Small intestine (tissue), 7 donors: ENCODE measurements around the gene RPS6KA2. TPM values are rescaled to one million over a fixed set of nuclear protein-coding genes. Genes with fewer than 3 reads are reported as not detected.

Source experiments
- DNase-seq, 2 donors: peaks; one replicate each; pipeline versions ENCODE4 v3.0.0 to v3.0.0-alpha.2; 2013
- FAIRE-seq: peaks from 2 replicates; lab custom pipeline; 2012; peaks lifted over from hg19 to GRCh38; lab: Jason Lieb, UNC
- H3K27ac ChIP-seq, 3 donors: one replicate each; pipeline ENCODE4 v1.5.1; 2013; ENCODE audit warnings: low read length in 2 of 3, mild to moderate bottlenecking in 2 of 3, control low read depth in 1 of 3, inconsistent platforms in 1 of 3, low read depth in 1 of 3, moderate library complexity in 1 of 3
- H3K27me3 ChIP-seq, 3 donors: one replicate each; pipeline ENCODE4 v1.6.1; 2013; ENCODE audit warnings: low read length in 3 of 3, inconsistent platforms in 1 of 3; ENCODE audit not compliant: control insufficient read depth in 3 of 3, insufficient read depth in 3 of 3
- H3K36me3 ChIP-seq, 3 donors: one replicate each; pipeline ENCODE4 v1.6.1; 2013; ENCODE audit warnings: low read length in 3 of 3, inconsistent platforms in 1 of 3, low read depth in 1 of 3, mild to moderate bottlenecking in 1 of 3, moderate library complexity in 1 of 3; ENCODE audit not compliant: control insufficient read depth in 3 of 3, insufficient read depth in 2 of 3
- H3K4me1 ChIP-seq, 3 donors: one replicate each; pipeline ENCODE4 v1.6.1; 2013; ENCODE audit warnings: low read length in 2 of 3, inconsistent platforms in 1 of 3, low read depth in 1 of 3, mild to moderate bottlenecking in 1 of 3, moderate library complexity in 1 of 3; ENCODE audit not compliant: control insufficient read depth in 3 of 3, insufficient read depth in 2 of 3
- H3K4me3 ChIP-seq, 3 donors: one replicate each; pipeline ENCODE4 v1.5.1; 2013; ENCODE audit warnings: low read length in 3 of 3, control low read depth in 1 of 3, inconsistent platforms in 1 of 3, low read depth in 1 of 3, mild to moderate bottlenecking in 1 of 3, moderate library complexity in 1 of 3
- H3K9me3 ChIP-seq, 2 donors: one replicate each; pipeline ENCODE4 v1.6.1; 2013; ENCODE audit warnings: low read depth in 1 of 2, low read length in 1 of 2; ENCODE audit not compliant: control insufficient read depth in 2 of 2, insufficient read depth in 1 of 2
- WGBS, 3 donors: extraction: QIAGEN DNeasy Blood & Tissue Kit; methylation state at CpG; one replicate each; pipeline ENCODE4 v1.1.7; 2013; 5-methylcytosine and 5-hydroxymethylcytosine counted together
- polyA plus RNA-seq, 4 donors: library from polyadenylated mRNA; stranded (reverse) in 3 of 4; unstranded in 1 of 4; fragments of 200-250 nt in 3 of 4; fragments of 120-200 nt in 1 of 4; gene quantifications; one replicate each; pipeline versions ENCODE4 v1.2.1 to v1.2.3, GENCODE V29; 2013
- donor health status: healthy with polysubstance abuse.
- donor health status: control.
- donor health status: control.
- donor health status: Bipolar disorder and iron deficiency.
- donor health status: healthy.

The RPS6KA2 gene
- polyA plus RNA-seq, 4 donors: 3.1 to 21.9 (median 7.3) TPM

GRCh38 chr6:166525567-166525966 lies 101.5 kb downstream of the RPS6KA2 start:
- Histone ChIP-seq H3K4me3 (no peak overlapping the region), H3K27ac (no peak overlapping the region), H3K27me3 (no peaks in the 10 kb centered on the region), H3K36me3 (peaks cover 0 to 12% (median 0%) of the 10 kb centered on the region in 3 donors), H3K9me3 (no peaks in the 10 kb centered on the region), H3K4me1 (no peaks in the 10 kb centered on the region)
- FAIRE-seq (no peak), DNase-seq (no peak)
- 86 to 89% (median 88%) methylated on average over 9 of the region's 9 CpGs for WGBS, 3 donors

- Histone ChIP-seq H3K9me3 (peaks cover 0 to 5% of the 10 kb centered on the region in 2 donors), H3K36me3 (peaks cover 0 to 6% (median 0%) of the 10 kb centered on the region in 3 donors), H3K4me1 (no peaks in the 10 kb centered on the region), H3K27ac (no peak overlapping the region), H3K4me3 (no peak overlapping the region), H3K27me3 (no peaks in the 10 kb centered on the region)
- 79 to 85% (median 83%) methylated on average over 16 of the region's 16 CpGs for WGBS, 3 donors
- DNase-seq (no peak), FAIRE-seq (no peak)
Measured at GRCh38 chr6:166523782-166524559, 103.1 kb downstream of the RPS6KA2 start.

- no peak overlapping the region for H3K27ac ChIP-seq
- H3K9me3 ChIP-seq: peaks cover 0 to 11% of the 10 kb centered on the region in 2 donors
- H3K4me3 ChIP-seq: no peak overlapping the region
- WGBS, 3 donors: 87 to 93% (median 92%) methylated on average over 10 of the region's 10 CpGs
- DNase-seq: no peak
- H3K4me1 ChIP-seq: no peaks in the 10 kb centered on the region
- peaks cover 0 to 6% (median 0%) of the 10 kb centered on the region in 3 donors for H3K36me3 ChIP-seq
- FAIRE-seq: no peak
- no peaks in the 10 kb centered on the region for H3K27me3 ChIP-seq
Measured at GRCh38 chr6:166520905-166521834, 105.9 kb downstream of the RPS6KA2 start.

GRCh38 chr6:166516251-166516884 lies 110.7 kb downstream of the RPS6KA2 start:
- peaks cover 0 to 9% (median 0%) of the 10 kb centered on the region in 3 donors for H3K36me3 ChIP-seq
- WGBS, 3 donors: 74 to 86% (median 78%) methylated on average over 7 of the region's 7 CpGs
- H3K4me1 ChIP-seq: no peaks in the 10 kb centered on the region
- H3K4me3 ChIP-seq: no peak overlapping the region
- no peak overlapping the region for H3K27ac ChIP-seq
- peaks cover 0 to 11% of the 10 kb centered on the region in 2 donors for H3K9me3 ChIP-seq
- H3K27me3 ChIP-seq: no peaks in the 10 kb centered on the region
- FAIRE-seq: no peak
- DNase-seq: no peak

- no peak overlapping the region for H3K27ac ChIP-seq
- H3K9me3 ChIP-seq: peaks cover 0 to 11% of the 10 kb centered on the region in 2 donors
- WGBS, 3 donors: 70 to 72% (median 71%) methylated on average over 11 of the region's 11 CpGs
- H3K4me1 ChIP-seq: no peaks in the 10 kb centered on the region
- peaks cover 0 to 7% (median 0%) of the 10 kb centered on the region in 3 donors for H3K36me3 ChIP-seq
- FAIRE-seq (no peak), DNase-seq (no peak)
- H3K4me3 ChIP-seq: no peak overlapping the region
- H3K27me3 ChIP-seq: no peaks in the 10 kb centered on the region
Measured at GRCh38 chr6:166515072-166515810, 111.8 kb downstream of the RPS6KA2 start.

GRCh38 chr6:166514196-166514595 lies 112.9 kb downstream of the RPS6KA2 start:
- FAIRE-seq (no peak), DNase-seq (no peak)
- 89 to 96% (median 90%) methylated on average over 3 of the region's 3 CpGs for WGBS, 3 donors
- Histone ChIP-seq H3K4me3 (no peak overlapping the region), H3K36me3 (peaks cover 0 to 8% (median 0%) of the 10 kb centered on the region in 3 donors), H3K27me3 (no peaks in the 10 kb centered on the region), H3K27ac (no peak overlapping the region), H3K4me1 (no peaks in the 10 kb centered on the region), H3K9me3 (peaks cover 0 to 6% of the 10 kb centered on the region in 2 donors)

- WGBS, 3 donors: 68 to 80% (median 70%) methylated on average over 8 of the region's 8 CpGs
- no peaks in the 10 kb centered on the region for H3K27me3 ChIP-seq
- no peaks in the 10 kb centered on the region for H3K4me1 ChIP-seq
- peaks cover 0 to 8% (median 0%) of the 10 kb centered on the region in 3 donors for H3K36me3 ChIP-seq
- H3K9me3 ChIP-seq: peaks cover 0 to 1% of the 10 kb centered on the region in 2 donors
- no peak overlapping the region for H3K4me3 ChIP-seq
- FAIRE-seq: no peak
- no peak overlapping the region for H3K27ac ChIP-seq
- peak in 1 of 2 donors; percentile 23 for DNase-seq
Measured at GRCh38 chr6:166512567-166512966, 114.5 kb downstream of the RPS6KA2 start.
